HG03139 (cell line): ENCODE measurements around the gene KLHDC8A.
"Not testable (repeated sequence)": the region's sequence is repeated elsewhere in the genome, so short reads cannot be mapped to it uniquely, and the experiment has no call there.

Source experiments
- ATAC-seq: cut with Tn5 transposase; IDR thresholded peaks from one replicate; pipeline ENCODE4 v1.9.1; 2021; ENCODE audit not compliant: unreplicated experiment

KLHDC8A gene

GRCh38 chr1:205371871-205372660 lies 15.3 kb upstream of the KLHDC8A start:
- ATAC-seq, result no peak

- ATAC-seq, result no peak
Measured at GRCh38 chr1:205370780-205371179, 14.1 kb upstream of the KLHDC8A start.

- ATAC-seq, result no peak
Measured at GRCh38 chr1:205369701-205370123, 13.0 kb upstream of the KLHDC8A start.

GRCh38 chr1:205368478-205368877 lies 11.8 kb upstream of the KLHDC8A start:
- no peak for ATAC-seq

- ATAC-seq, result no peak
Measured at GRCh38 chr1:205365945-205366463, 9.3 kb upstream of the KLHDC8A start.

GRCh38 chr1:205365086-205365485 lies 8.4 kb upstream of the KLHDC8A start:
- ATAC-seq, result not testable (repeated sequence)

- ATAC-seq, result no peak
Measured at GRCh38 chr1:205360891-205361290, 4.2 kb upstream of the KLHDC8A start.

- no peak for ATAC-seq
Measured at GRCh38 chr1:205359771-205360565, 3.2 kb upstream of the KLHDC8A start.

- no peak for ATAC-seq
Measured at GRCh38 chr1:205358579-205358978, 1.9 kb upstream of the KLHDC8A start.

GRCh38 chr1:205357567-205357966 lies 845 bp upstream of the KLHDC8A start:
- ATAC-seq, result no peak

GRCh38 chr1:205355075-205355453 lies 1.7 kb downstream of the KLHDC8A start:
- ATAC-seq, result no peak

- no peak for ATAC-seq
Measured at GRCh38 chr1:205354259-205355074, 2.3 kb downstream of the KLHDC8A start.

GRCh38 chr1:205353612-205354011 lies 3.1 kb downstream of the KLHDC8A start:
- no peak for ATAC-seq

GRCh38 chr1:205353191-205353590 lies 3.5 kb downstream of the KLHDC8A start:
- no peak for ATAC-seq

GRCh38 chr1:205351984-205352713 lies 4.6 kb downstream of the KLHDC8A start:
- ATAC-seq, result no peak

GRCh38 chr1:205350691-205351141 lies 6.0 kb downstream of the KLHDC8A start:
- no peak for ATAC-seq

- ATAC-seq, result no peak
Measured at GRCh38 chr1:205350124-205350523, 6.6 kb downstream of the KLHDC8A start.

- ATAC-seq, result no peak
Measured at GRCh38 chr1:205348554-205349487, 7.9 kb downstream of the KLHDC8A start.

GRCh38 chr1:205346956-205347574 lies 9.7 kb downstream of the KLHDC8A start:
- no peak for ATAC-seq
